GM18868 (cell line): ENCODE results near the gene ATG5.
"Not testable (repeated sequence)": the region's sequence is repeated elsewhere in the genome, so short reads cannot be mapped to it uniquely, and the experiment has no call there.

Experiments used
- ATAC-seq: cut with Tn5 transposase; IDR thresholded peaks from one replicate; pipeline ENCODE4 v1.9.1; 2021; ENCODE audit warnings: mild to moderate bottlenecking, moderate library complexity; ENCODE audit not compliant: unreplicated experiment

The ATG5 gene

GRCh38 chr6:106315765-106316374, 9.7 kb downstream of the ATG5 start:
- ATAC-seq, result no peak

- ATAC-seq, result no peak
These were observed 15.7 kb downstream of the ATG5 start for GRCh38 chr6:106309766-106310373.

GRCh38 chr6:106308985-106309384, 16.6 kb downstream of the ATG5 start:
- ATAC-seq, result no peak

GRCh38 chr6:106305740-106306139, 19.8 kb downstream of the ATG5 start:
- no peak for ATAC-seq

- ATAC-seq, result no peak
These were observed 24.6 kb downstream of the ATG5 start for GRCh38 chr6:106300944-106301343.

GRCh38 chr6:106300020-106300780, 25.4 kb downstream of the ATG5 start:
- no peak for ATAC-seq

- ATAC-seq, result no peak
These were observed 32.4 kb downstream of the ATG5 start for GRCh38 chr6:106293116-106293515.

- ATAC-seq, result no peak
These were observed 34.6 kb downstream of the ATG5 start for GRCh38 chr6:106290954-106291353.

GRCh38 chr6:106290032-106290431, 35.5 kb downstream of the ATG5 start:
- ATAC-seq, result no peak

- no peak for ATAC-seq
These were observed 38.3 kb downstream of the ATG5 start for GRCh38 chr6:106287215-106287614.

GRCh38 chr6:106286746-106287145, 38.8 kb downstream of the ATG5 start:
- no peak for ATAC-seq

- ATAC-seq, result no peak
These were observed 42.1 kb downstream of the ATG5 start for GRCh38 chr6:106283481-106283880.

- no peak for ATAC-seq
These were observed 43.9 kb downstream of the ATG5 start for GRCh38 chr6:106281661-106282060.

- ATAC-seq, result no peak
These were observed 44.5 kb downstream of the ATG5 start for GRCh38 chr6:106281088-106281487.

GRCh38 chr6:106279179-106279578, 46.4 kb downstream of the ATG5 start:
- ATAC-seq, result no peak

- ATAC-seq, result no peak
These were observed 49.9 kb downstream of the ATG5 start for GRCh38 chr6:106275692-106276091.

GRCh38 chr6:106273087-106273486, 52.5 kb downstream of the ATG5 start:
- ATAC-seq, result no peak

GRCh38 chr6:106272287-106272686, 53.3 kb downstream of the ATG5 start:
- no peak for ATAC-seq

GRCh38 chr6:106270414-106270813, 55.1 kb downstream of the ATG5 start:
- ATAC-seq, result no peak

GRCh38 chr6:106269268-106269919, 56.2 kb downstream of the ATG5 start:
- not testable (repeated sequence) for ATAC-seq

- not testable (repeated sequence) for ATAC-seq
These were observed 57.1 kb downstream of the ATG5 start for GRCh38 chr6:106268500-106268899.

GRCh38 chr6:106264433-106264832, 61.1 kb downstream of the ATG5 start:
- ATAC-seq, result not testable (repeated sequence)
